Measurements from ENCODE around the gene DIABLO.
"Not testable (repeated sequence)": the region's sequence is repeated elsewhere in the genome, so short reads cannot be mapped to it uniquely, and the experiment has no call there.

The DIABLO gene

DNA sequence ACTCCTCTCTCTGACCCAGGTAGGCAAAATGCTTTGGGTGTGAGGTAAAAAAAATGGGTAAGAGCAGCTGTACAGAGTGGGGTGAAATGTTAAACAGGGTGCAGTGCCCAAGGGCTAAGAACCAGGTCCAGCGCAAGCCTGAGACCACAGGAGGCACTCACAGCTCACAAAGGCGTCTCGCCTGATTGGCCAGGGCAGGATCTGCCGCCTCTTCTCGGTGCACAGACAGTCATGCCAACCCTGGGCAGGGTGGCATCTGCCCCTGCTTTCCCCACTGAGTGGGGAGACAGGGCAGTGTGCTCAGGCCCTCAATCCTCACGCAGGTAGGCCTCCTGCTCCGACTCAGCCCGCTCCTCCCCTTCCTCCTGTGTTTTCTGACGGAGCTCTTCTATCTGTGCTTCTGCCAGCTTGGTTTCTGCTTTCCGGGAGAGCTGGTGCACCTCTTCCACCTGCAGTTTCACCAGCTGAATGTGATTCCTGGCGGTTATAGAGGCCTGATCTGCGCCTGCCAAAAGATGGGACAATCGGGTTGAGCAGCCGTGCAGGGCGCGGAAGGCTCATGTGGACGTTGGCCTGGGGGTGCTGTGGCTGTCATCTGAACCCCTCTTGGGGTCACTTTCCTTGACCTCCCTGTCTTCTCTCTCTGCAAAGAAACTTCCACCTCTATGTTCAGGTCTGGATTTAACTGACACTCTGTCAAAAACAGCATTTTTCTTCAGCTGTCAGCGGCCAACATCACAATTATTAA is 17.6 kb downstream of the DIABLO start:
- no peak for DNase-seq (ENCODE audit: low spot score)

DNA sequence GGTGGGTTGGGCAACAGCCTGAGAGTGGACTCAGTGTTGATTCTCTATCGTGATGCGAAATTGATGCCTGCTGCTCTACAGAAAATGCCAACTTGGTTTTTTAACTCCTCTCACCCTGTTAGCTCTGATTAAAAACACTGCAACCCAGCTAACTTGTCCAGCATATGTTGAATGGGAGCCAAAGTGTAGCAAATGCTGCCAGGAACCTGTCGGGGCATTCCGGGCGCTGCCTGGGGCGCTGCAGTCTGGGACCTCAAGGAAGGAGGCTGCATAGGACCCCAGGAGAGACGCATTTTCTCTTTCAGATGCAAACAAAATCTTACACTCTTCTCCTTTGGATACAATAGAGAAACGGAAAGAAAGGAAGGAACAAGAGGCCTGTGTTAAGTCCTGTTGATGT is 18.5 kb downstream of the DIABLO start:
- no peak for DNase-seq (ENCODE audit: low spot score)

DNA sequence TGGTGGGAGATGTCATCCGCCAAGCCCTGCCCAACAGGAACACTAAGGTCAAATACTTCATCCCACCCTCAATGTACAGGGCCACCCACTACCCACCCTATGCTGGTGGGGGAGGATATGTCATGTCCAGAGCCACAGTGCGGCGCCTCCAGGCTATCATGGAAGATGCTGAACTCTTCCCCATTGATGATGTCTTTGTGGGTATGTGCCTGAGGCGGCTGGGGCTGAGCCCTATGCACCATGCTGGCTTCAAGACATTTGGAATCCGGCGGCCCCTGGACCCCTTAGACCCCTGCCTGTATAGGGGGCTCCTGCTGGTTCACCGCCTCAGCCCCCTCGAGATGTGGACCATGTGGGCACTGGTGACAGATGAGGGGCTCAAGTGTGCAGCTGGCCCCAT is 18.9 kb downstream of the DIABLO start:
- no peak for DNase-seq (ENCODE audit: low spot score)

DNA sequence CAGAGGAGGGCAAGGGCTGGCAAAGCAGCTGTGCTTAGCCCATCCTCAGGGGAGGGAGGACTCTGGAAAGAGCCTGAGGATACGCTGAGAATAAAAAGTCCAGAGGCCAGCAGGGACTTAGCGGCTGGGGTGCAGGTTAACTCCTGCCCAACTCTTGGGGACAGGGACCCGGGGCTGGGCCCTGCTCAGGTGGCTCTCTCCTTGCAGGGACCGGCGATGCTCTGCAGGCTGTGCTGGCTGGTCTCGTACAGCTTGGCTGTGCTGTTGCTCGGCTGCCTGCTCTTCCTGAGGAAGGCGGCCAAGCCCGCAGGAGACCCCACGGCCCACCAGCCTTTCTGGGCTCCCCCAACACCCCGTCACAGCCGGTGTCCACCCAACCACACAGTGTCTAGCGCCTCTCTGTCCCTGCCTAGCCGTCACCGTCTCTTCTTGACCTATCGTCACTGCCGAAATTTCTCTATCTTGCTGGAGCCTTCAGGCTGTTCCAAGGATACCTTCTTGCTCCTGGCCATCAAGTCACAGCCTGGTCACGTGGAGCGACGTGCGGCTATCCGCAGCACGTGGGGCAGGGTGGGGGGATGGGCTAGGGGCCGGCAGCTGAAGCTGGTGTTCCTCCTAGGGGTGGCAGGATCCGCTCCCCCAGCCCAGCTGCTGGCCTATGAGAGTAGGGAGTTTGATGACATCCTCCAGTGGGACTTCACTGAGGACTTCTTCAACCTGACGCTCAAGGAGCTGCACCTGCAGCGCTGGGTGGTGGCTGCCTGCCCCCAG is 19.6 kb downstream of the DIABLO start:
- no peak for DNase-seq (ENCODE audit: low spot score)

DNA sequence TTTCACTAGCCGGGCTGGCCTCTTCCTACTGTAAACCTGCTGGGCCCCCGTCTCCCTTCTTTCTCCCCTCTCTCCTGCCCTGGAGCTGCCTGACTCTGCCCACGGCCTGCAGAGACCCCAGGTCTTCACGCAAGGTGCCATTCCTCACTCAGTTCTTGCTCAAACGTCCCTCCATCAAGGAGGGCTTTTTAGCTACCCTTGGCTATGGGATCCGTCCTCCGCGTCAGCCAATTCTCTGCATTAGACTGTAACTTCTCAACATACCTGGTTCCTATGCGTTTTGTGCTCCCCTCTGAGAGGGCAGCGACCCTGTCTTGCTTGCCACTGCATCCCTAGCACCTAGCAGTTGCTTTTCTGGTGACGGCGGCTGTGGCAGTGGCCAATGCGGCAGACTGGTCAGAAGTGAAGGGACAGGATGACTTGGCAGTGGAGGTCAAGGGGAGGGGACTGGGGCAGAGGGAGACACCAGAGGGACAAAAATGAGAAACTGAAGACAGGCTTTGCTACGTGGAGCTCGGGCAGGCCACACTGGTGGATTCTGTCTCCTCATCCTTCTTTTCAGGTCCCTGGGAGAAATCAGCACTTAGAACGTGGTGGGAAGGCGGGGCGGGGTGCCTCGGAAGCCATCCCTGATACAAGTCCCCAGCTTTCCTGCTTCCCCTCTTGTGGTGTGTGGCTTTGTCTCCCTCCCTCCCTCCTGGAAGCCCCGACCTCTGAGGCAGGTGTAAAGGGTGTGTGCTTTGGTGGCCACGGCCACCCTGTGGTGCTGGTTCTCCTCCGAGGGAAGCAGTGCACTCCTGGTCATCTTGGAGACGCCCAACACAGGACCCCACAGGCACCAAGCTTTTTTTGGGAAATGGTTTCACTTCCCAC is 20.6 kb downstream of the DIABLO start:
- DNase-seq (ENCODE audit: low spot score): no peak

DNA sequence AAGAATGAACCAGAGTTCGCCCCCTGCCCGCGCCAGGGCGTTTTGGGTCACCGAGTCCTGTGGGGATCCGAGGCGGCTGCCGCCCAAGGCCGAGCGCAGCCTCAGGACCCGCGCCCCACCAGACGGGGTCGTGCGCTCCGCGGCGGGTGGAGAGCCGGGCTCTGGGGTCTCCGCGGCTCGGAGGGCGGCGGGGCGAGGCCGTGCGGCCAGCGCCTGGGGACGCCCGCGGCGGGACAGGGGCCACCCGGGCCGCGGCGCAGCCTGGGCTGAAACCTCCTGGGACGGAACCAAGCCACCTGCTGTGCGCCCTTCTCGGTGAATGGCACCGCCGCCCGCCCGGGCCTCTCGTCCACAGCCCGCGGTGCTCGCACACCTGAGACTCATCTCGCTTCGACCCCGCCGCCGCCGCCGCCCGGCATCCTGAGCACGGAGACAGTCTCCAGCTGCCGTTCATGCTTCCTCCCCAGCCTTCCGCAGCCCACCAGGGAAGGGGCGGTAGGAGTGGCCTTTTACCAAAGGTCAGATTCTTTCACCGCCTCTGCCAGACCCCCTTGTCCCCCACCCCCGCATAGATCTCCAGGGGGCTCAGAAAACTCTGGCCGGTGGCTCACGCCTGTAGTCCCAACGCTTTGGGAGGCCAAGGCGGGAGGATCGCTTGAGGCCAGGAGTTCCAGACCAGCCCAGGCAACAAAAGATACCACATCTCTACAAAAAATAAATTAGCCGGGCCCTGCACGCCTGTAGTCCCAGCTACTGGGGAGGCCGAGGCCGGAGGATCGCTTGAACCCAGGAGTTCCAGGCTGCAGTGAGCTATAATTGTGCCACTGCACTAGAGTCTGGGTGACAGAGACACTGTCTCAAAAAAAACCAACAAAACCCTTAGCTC is 21.4 kb downstream of the DIABLO start:
- DNase-seq (ENCODE audit: low spot score): no peak

DNA sequence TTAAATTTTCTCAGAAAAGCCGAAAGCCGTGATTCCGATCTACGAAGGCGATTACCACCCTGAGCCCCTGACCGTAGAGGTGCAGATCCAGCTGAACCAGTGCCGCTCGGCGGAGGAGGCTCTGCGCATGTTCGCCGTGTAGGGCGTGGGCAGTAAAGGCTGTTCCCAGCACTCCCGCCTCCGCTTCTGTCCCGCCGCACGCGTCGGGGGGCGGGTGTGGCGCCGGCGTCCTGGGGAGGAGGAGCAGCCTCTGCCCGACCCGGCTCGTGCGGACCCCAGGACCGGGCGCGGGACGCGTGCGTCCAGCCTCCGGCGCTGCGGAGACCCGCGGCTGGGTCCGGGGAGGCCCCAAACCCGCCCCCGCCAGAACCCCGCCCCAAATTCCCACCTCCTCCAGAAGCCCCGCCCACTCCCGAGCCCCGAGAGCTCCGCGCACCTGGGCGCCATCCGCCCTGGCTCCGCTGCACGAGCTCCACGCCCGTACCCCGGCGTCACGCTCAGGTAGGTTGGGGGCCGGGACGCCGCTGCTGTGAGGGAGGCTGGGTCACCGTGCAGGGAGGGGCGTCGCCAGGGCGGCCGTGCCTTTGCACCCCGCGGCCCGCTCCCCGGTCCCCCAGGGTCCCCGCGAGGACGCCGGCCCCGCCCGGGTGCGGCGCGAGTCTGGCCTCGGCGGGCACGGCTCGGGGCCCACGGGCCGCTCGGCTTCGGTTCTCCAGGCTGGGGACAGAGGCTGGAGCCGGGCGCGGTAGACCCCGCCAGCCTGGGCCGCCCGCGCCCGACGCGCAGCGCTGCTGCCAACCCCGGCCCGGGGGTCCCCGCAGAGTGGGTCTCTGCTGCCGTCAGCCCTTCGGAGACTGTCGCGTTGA is 22.3 kb downstream of the DIABLO start, which contains the start of gene B3GNT4:
TSS of gene B3GNT4 (plus strand) at position 409 of the 866 bp plus-strand sequence. CDS start 910 bp downstream, outside the sequence.
- no peak for DNase-seq (ENCODE audit: low spot score)

DNA sequence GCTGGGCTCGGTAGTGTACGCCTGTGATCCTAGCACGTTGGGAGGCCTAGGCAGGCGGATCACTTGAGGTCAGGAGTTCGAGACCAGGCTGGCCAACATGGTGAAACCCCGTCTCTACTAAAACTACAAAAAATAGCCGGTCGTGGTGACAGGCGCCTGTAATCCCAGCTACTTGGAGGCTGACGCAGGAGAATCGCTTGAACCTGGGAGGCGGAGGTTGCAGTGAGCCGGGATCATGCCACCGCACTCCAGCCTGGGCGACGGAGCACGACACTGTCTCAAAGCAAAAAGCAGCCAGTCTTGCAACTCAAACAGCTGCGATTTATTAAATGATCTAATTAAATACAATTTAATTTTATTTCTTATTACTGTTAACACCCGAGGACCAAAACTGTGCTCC is 23.0 kb downstream of the DIABLO start:
- DNase-seq (ENCODE audit: low spot score): not testable (repeated sequence)

DNA sequence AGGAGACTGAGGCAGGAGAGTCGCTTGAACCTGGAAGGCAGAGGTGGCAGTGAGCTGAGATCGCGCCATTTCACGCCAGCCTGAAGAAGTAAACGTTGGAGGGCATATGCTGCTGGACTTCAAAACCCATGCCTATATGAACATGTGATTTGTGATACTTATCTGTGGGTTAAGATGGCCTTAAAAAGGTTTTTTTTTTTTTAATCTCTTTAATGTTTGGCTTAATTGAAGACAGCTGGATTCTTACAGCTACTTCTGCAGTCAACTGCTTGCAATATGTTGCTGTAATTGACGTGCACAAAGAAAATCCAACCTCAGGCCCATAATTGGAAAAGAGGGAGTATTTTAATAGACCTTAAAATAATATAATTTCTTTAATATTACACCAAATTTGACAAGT is 23.8 kb downstream of the DIABLO start:
- no peak for DNase-seq (ENCODE audit: low spot score)

DNA sequence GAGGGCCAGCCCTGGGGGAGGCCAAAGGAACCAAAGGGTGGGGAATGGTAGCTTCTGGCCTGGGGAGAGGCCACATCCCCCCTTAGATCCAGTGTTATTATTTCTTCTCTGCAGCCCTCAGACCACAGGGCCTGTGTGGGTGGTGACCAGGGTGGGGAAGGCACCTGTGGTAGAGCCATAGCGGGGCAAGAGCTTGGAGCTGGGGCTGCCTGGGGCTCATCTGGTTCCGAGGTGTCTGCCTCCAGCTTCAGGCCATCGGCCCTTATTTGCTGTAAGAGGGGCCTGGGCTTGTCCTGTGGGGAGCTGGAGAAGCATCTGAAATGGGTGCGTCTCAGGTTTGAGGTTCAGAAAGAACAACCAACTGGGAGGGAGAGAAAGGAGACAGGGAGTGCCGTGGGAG is 24.5 kb downstream of the DIABLO start:
- no peak for DNase-seq (ENCODE audit: low spot score)

DNA sequence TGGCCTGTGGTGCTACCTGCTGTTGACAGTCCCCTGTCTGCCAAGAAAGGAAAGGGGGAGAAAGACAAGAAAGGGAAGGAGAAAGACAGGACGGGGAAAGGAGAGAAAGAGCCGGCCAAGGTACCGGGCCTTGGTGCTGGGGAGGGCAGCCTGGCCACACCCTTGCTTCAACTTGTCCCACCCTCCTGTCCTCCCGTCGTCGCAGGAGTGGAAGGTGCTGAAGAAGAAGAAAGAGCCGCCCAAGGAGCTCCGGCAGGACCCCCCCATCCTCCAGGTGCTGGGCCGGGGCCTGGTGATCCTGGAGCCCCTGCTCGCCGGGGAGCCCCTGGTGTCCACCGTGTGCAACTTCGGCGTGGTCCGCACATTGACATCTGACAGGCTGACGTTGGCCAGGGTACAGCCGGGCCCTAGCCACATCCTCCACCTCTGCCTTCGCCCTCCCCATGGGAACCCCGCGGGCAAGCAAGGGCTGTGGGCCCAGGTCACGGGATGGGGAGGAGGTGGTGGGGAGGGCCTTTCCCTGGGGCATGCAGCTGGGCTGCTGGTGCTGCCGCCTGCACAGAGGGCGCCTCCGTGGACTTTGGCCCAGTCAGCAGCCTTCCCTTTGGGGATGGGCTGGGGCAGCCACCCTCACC is 25.2 kb downstream of the DIABLO start:
- DNase-seq (ENCODE audit: low spot score): no peak

DNA sequence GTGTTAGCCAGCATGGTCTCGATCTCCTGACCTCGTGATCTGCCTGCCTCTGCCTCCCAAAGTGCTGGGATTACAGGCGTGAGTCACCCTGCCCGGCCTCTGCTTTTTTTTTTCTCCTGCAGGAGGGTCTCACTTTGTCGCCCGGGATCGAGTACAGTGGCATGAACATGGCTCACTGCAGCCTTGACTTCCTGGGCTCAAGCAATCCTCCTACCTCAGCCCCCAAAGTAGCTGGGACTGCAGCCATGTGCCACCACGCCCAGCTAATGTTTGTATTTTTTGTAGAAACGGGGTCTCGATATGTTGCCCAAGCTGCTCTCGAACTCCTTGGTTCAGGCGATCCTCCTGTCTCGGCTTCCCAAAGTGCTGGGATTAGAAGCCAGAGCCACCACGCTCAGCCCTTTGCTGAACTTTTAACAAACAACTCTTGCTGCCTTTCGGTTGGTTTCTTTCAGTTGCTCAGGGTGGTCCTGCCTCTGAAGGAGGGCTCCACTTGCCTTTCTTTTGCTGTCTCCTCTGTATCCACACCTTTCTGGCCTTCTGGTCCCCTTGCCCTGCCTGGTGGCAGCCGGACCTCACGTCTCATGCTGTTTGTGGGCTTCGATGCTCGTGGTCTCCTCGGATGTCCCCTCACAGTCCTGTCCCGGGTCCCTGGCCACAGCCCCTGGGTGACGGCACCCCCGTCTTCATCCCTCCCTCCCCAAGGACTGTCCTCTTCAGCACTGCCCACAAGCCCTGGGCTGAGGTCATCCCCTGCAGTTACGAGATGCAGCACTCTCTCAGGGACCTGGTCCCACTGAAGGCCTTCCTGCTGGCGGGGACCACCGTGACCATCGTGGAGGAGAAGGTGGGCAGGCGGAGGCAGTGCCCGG is 26.1 kb downstream of the DIABLO start:
- no peak for DNase-seq (ENCODE audit: low spot score)

DNA sequence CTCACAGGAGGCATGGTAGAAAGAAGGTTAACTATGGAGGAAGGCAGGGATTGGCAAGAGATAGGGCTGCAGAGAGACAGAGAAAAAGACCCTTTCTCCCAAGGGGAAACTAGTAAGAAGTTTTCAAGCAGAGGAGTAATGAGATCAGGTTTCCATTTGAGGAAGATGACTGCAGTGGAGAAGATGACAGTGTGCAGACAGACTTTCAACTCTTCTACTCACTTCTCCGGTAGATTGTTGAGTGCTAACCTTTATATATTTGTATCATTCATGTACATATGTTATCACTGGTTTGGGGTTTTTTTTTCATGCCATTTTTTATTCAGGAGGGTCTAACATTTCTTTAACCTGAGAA is 28.3 kb downstream of the DIABLO start:
- DNase-seq (ENCODE audit: low spot score): no peak

DNA sequence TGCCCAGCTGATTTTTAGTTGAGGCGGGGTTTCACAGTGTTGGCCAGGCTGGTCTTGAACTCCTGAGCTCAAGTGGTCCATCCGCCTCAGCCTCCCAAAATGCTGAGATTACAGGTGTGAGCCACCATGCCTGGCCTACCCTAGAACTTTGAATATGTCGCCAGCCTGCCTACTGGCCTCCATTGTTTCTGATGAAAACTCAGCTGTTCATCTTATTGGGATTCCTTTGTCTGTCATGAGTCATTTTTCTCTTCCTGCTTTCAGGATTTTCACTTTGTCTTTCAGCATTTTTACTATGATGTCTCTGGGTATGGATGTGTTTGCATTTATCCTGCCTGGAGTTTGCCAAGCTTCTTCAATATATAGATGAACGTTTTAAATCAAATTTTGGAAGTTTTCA is 30.4 kb downstream of the DIABLO start:
- no peak for DNase-seq (ENCODE audit: low spot score)

DNA sequence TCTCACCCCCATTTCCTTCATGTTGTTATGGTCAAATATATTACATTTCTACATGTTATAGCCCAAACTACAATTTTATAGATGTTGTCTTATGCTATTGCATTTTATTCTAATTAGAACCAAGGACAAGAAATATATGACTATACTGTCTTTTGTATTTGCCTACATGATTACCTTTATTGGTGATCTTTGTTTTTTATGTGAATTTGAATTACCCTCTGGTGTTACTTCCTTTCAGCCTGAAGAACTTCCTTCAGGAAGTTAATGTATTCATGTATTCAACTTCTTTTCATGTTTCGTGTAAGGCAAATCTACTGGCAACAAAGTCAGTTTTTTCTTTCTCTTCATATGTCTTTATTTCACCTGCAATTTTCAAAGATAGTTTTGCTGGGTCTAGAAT is 31.0 kb downstream of the DIABLO start:
- no peak for DNase-seq (ENCODE audit: low spot score)

DNA sequence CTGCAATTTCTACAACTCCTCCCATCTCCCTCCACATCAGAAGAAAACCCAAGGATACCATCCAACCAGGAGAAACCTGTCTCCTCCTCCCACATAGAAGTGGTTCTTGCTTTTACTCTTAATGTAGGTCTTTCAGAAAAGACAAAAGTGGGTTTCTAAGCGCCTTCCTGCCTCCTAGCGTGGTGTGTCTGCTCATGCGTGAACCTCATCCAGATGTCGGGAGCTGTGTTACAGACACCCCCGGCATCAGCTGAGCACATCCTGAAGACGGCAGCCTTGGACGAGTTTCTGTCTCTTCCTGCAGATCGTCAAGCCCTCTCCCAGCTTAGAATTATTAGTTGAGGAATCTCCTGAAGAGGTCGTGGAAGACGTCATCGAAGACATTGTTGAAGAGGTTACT is 33.4 kb downstream of the DIABLO start:
- no peak for DNase-seq (ENCODE audit: low spot score)

DNA sequence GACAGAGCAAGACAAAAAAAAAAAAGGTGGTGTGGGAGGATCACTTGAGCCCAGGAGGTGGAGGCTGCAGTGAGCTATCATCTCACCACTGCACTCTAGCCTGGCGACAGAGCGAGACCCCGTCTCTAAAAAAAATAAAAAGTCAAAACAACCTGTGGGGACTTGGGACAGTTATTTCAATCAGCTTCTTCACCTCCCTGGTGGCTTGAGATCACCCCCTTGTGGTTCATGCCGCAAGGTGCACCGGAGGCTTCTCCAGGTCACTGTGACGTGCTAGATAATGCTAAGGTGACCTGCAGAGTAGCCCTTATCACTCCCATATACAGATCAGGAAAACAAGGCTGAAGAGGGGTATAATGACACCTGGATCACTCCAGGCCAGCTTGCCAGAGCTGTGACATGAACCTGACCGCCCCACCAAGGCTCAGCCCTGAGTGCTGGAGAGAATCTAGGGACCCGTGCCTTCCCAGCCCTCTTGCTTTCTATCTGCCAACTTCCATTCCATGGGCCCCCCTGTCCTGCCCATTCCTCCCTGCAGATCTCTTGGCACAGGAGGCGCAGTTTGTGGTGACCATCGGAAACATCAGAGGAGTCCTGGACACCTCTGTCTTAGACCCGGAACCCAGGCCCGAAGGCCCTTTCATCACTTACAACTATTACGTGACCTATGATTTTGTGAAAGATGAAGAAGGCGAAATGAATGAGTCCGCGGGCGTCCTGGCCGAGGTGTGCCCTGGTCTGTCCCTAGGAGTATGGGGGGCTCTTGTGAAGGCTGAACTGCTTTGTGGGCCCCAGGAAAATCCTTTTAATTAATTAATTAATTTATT is 34.8 kb downstream of the DIABLO start:
- no peak for DNase-seq (ENCODE audit: low spot score)

Measured in globus pallidus (tissue), 1 donor.